Measurements from ENCODE around the gene MAML2.
A peak's percentile ranks its signal among the peaks of the same experiment; 100 is the strongest.
"Not testable (repeated sequence)": the region's sequence is repeated elsewhere in the genome, so short reads cannot be mapped to it uniquely, and the experiment has no call there.

The MAML2 gene

GRCh38 chr11:96204721-96205459, 138.1 kb downstream of the MAML2 start:
- peak; percentile 49 for DNase-seq

GRCh38 chr11:96204366-96204659, 138.7 kb downstream of the MAML2 start:
- DNase-seq: no peak

- no peak for DNase-seq
These were observed 139.2 kb downstream of the MAML2 start for GRCh38 chr11:96203567-96204365.

- peak; percentile 95 for DNase-seq
These were observed 142.8 kb downstream of the MAML2 start for GRCh38 chr11:96200243-96200642.

GRCh38 chr11:96199563-96200025, 143.4 kb downstream of the MAML2 start:
- peak; percentile 61 for DNase-seq

GRCh38 chr11:96197801-96198701, 144.9 kb downstream of the MAML2 start:
- DNase-seq: no peak

GRCh38 chr11:96197103-96197502, 145.9 kb downstream of the MAML2 start:
- DNase-seq: peak; percentile 69

- no peak for DNase-seq
These were observed 146.8 kb downstream of the MAML2 start for GRCh38 chr11:96196181-96196662.

- DNase-seq: no peak
These were observed 147.3 kb downstream of the MAML2 start for GRCh38 chr11:96195671-96196070.

- no peak for DNase-seq
These were observed 148.2 kb downstream of the MAML2 start for GRCh38 chr11:96194581-96195374.

- no peak for DNase-seq
These were observed 149.1 kb downstream of the MAML2 start for GRCh38 chr11:96193745-96194443.

- DNase-seq: no peak
These were observed 151.2 kb downstream of the MAML2 start for GRCh38 chr11:96191752-96192151.

- DNase-seq: no peak
These were observed 153.6 kb downstream of the MAML2 start for GRCh38 chr11:96189351-96189750.

GRCh38 chr11:96188243-96189006, 154.6 kb downstream of the MAML2 start:
- peak; percentile 91 for DNase-seq

GRCh38 chr11:96187822-96188221, 155.2 kb downstream of the MAML2 start:
- DNase-seq: peak; percentile 90

- no peak for DNase-seq
These were observed 156.2 kb downstream of the MAML2 start for GRCh38 chr11:96186806-96187205.

GRCh38 chr11:96185220-96185768, 157.7 kb downstream of the MAML2 start:
- no peak for DNase-seq

GRCh38 chr11:96180937-96181336, 162.1 kb downstream of the MAML2 start:
- DNase-seq: not testable (repeated sequence)

GRCh38 chr11:96180341-96180740, 162.7 kb downstream of the MAML2 start:
- DNase-seq: no peak

- DNase-seq: no peak
These were observed 163.1 kb downstream of the MAML2 start for GRCh38 chr11:96179905-96180304.

All from fibroblast of skin of right quadriceps (primary cell).